Endothelial cell (in vitro differentiated cells): ENCODE results near the gene XXYLT1. TPM values are rescaled to one million over a fixed set of nuclear protein-coding genes. Genes with fewer than 3 reads are reported as not detected.
A peak's percentile ranks its signal among the peaks of the same experiment; 100 is the strongest.

Experiments used
- DNase-seq: peaks from one replicate; pipeline ENCODE4 v3.0.0; 2021; ENCODE audit warnings: low spot score
- H3K27ac Mint-ChIP-seq: one replicate; pipeline ENCODE4 v1.8.0; 2021; ENCODE audit warnings: mixed read lengths, inconsistent platforms; ENCODE audit not compliant: unreplicated experiment
- H3K27me3 Mint-ChIP-seq: one replicate; pipeline ENCODE4 v1.8.0; 2021; ENCODE audit warnings: mild to moderate bottlenecking, moderate library complexity, mixed read lengths, inconsistent platforms; ENCODE audit not compliant: unreplicated experiment
- H3K36me3 Mint-ChIP-seq: one replicate; pipeline ENCODE4 v1.8.0; 2021; ENCODE audit warnings: mild to moderate bottlenecking, low read depth, mixed read lengths, inconsistent platforms; ENCODE audit not compliant: unreplicated experiment
- H3K4me1 Mint-ChIP-seq: one replicate; pipeline ENCODE4 v1.8.0; 2021; ENCODE audit warnings: mild to moderate bottlenecking, mixed read lengths, inconsistent platforms; ENCODE audit not compliant: unreplicated experiment
- H3K4me3 Mint-ChIP-seq: one replicate; pipeline ENCODE4 v1.8.0; 2021; ENCODE audit warnings: mild to moderate bottlenecking, mixed read lengths, inconsistent platforms; ENCODE audit not compliant: unreplicated experiment
- H3K9me3 Mint-ChIP-seq: one replicate; pipeline ENCODE4 v1.8.0; 2021; ENCODE audit warnings: mixed read lengths, inconsistent platforms; ENCODE audit not compliant: unreplicated experiment
- CTCF ChIP-seq: fragments of 200-600 bp; sonication (generic); IDR thresholded peaks from one replicate; pipeline ENCODE4 v1.5.0; 2021; ENCODE audit warnings: antibody characterized with exemption; ENCODE audit not compliant: unreplicated experiment
- total RNA-seq: library from RNA; stranded (reverse); fragmentation: NEBNext Ultra II Directional; extraction: Animal tissue kit (Norgen Biotek cat#: 25700); gene quantifications from one replicate; pipeline ENCODE4 v1.2.1, GENCODE V29; 2021; ENCODE audit not compliant: unreplicated experiment

XXYLT1 gene
- total RNA-seq, 1 donor from 2014 or later = 25.0 TPM

- no peak for DNase-seq
- Mint-ChIP-seq H3K4me3 (no peak overlapping the region), H3K27me3 (peaks cover 10% of the 10 kb centered on the region), H3K27ac (no peak overlapping the region), H3K9me3 (no peaks in the 10 kb centered on the region), H3K36me3 (peaks cover 6% of the 10 kb centered on the region), H3K4me1 (peaks cover 37% of the 10 kb centered on the region)
- TF ChIP-seq CTCF = no peak
Measured at GRCh38 chr3:195104340-195104739, 166.6 kb downstream of the XXYLT1 start.

- no peak for TF ChIP-seq CTCF
- Mint-ChIP-seq H3K4me3 (no peak overlapping the region), H3K36me3 (peaks cover 6% of the 10 kb centered on the region), H3K9me3 (no peaks in the 10 kb centered on the region), H3K4me1 (peaks cover 37% of the 10 kb centered on the region), H3K27me3 (peaks cover 12% of the 10 kb centered on the region), H3K27ac (no peak overlapping the region)
- no peak for DNase-seq
Measured at GRCh38 chr3:195103623-195104022, 167.3 kb downstream of the XXYLT1 start.

DNA sequence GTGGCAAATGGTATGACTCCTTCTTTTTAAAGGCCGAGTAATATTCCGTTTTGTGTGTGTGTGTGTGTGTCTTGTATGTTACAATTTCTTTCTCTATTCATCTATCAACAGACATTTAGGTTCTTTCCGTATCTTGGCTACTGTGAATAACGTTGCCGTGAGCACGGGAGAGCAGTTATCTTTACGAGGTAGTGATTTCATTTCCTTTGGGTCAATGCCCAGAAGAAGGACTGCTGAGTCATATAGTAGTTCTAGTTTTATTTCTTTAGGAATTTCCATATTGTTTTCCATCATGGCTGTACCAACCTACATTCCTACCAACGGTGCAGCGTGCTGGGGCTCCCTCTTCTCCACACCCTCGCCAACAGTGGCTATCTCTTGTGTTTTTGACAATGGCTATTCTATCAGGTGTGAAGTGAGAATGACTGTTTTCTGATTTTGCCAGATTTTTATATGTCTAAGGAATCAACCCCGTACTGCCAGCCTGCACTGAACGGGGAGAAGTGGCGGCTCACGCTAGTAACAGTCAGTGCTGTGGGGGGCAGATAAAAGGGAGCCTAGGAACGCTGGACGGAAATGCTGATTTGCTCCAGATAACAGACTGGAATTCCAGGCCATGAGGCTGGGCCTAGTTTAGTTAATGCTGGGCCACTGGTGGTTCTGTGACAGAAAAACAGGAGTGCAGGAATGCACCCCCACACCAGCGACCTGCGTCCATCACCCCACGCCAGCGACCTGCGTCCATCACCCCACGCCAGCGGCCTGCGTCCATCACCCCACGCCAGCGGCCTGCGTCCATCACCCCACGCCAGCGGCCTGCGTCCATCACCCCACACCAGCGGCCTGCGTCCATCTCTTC is 168.1 kb downstream of the XXYLT1 start:
- peaks cover 36% of the 10 kb centered on the region for H3K4me1 Mint-ChIP-seq
- peak overlapping the region; percentile 28 for H3K27ac Mint-ChIP-seq
- no peak overlapping the region for H3K4me3 Mint-ChIP-seq

GRCh38 chr3:195101927-195102608 is 168.9 kb downstream of the XXYLT1 start:
- H3K27ac Mint-ChIP-seq = peak overlapping the region; percentile 28

More for the DNA sequence above, 168.1 kb downstream of the XXYLT1 start:
- TF ChIP-seq CTCF = no peak
- DNase-seq = no peak
- peaks cover 13% of the 10 kb centered on the region for H3K27me3 Mint-ChIP-seq
- peaks cover 6% of the 10 kb centered on the region for H3K36me3 Mint-ChIP-seq
- no peaks in the 10 kb centered on the region for H3K9me3 Mint-ChIP-seq

More at GRCh38 chr3:195101927-195102608, 168.9 kb downstream of the XXYLT1 start:
- peaks cover 6% of the 10 kb centered on the region for H3K36me3 Mint-ChIP-seq
- H3K9me3 Mint-ChIP-seq = no peaks in the 10 kb centered on the region
- H3K4me3 Mint-ChIP-seq = no peak overlapping the region
- peaks cover 38% of the 10 kb centered on the region for H3K4me1 Mint-ChIP-seq
- TF ChIP-seq CTCF = no peak
- peaks cover 19% of the 10 kb centered on the region for H3K27me3 Mint-ChIP-seq
- no peak for DNase-seq
